Measurements from ENCODE around the gene SRGN. TPM values are rescaled to one million over a fixed set of nuclear protein-coding genes. Genes with fewer than 3 reads are reported as not detected.

Gene SRGN
- total RNA-seq, 1 experiment from 2014 or later = 0.32 TPM

GRCh38 chr10:69068549-69068948 is 19.4 kb upstream of the SRGN start:
- no TSS peak for BruUV-seq (replicated peaks)
- CTCF ChIA-PET = no interaction called here
- Histone ChIP-seq H3K9me3 (ENCODE audit: low read depth, low read length, poor library complexity, severe bottlenecking) (no peaks in the 10 kb centered on the region), H3K36me3 (ENCODE audit: insufficient read depth, low read length, poor library complexity, severe bottlenecking) (no peaks in the 10 kb centered on the region), H3K27ac (ENCODE audit: low read depth, low read length, poor library complexity, severe bottlenecking) (no peak overlapping the region), H3K4me3 (ENCODE audit: low read depth, low read length, poor library complexity, severe bottlenecking) (no peak overlapping the region), H3K4me1 (ENCODE audit: insufficient read depth, low read length, poor library complexity, severe bottlenecking) (no peaks in the 10 kb centered on the region), H3K27me3 (replicated peaks; ENCODE audit: insufficient read depth, low read depth, low read length, poor library complexity) (no peaks in the 10 kb centered on the region)
- POLR2A ChIA-PET (ENCODE audit: low non-redundant PET) = no interaction called here
- intact Hi-C loops (cut with micrococcal nuclease; ENCODE audit: unreplicated experiment) = no loop called here
- no peak for DNase-seq (ENCODE audit: low spot score)
- TF ChIP-seq CTCF (conservative IDR thresholded peaks at IDR 0.05; ENCODE audit: low read depth, low read length) = no peak
- no peak for TF ChIP-seq EZH2 (IDR thresholded peaks at IDR 0.05; ENCODE audit: borderline replicate concordance, low read depth, low read length, poor library complexity, severe bottlenecking)

GRCh38 chr10:69069090-69070042 is 18.5 kb upstream of the SRGN start:
- Histone ChIP-seq H3K9me3 (ENCODE audit: low read depth, low read length, poor library complexity, severe bottlenecking) (no peaks in the 10 kb centered on the region), H3K27me3 (replicated peaks; ENCODE audit: insufficient read depth, low read depth, low read length, poor library complexity) (no peaks in the 10 kb centered on the region), H3K4me1 (ENCODE audit: insufficient read depth, low read length, poor library complexity, severe bottlenecking) (no peaks in the 10 kb centered on the region), H3K27ac (ENCODE audit: low read depth, low read length, poor library complexity, severe bottlenecking) (no peak overlapping the region), H3K4me3 (ENCODE audit: low read depth, low read length, poor library complexity, severe bottlenecking) (no peak overlapping the region), H3K36me3 (ENCODE audit: insufficient read depth, low read length, poor library complexity, severe bottlenecking) (no peaks in the 10 kb centered on the region)
- CTCF ChIA-PET = no interaction called here
- POLR2A ChIA-PET (ENCODE audit: low non-redundant PET) = no interaction called here
- no peak for TF ChIP-seq EZH2 (IDR thresholded peaks at IDR 0.05; ENCODE audit: borderline replicate concordance, low read depth, low read length, poor library complexity, severe bottlenecking)
- TF ChIP-seq CTCF (conservative IDR thresholded peaks at IDR 0.05; ENCODE audit: low read depth, low read length) = no peak
- no TSS peak for BruUV-seq (replicated peaks)
- no peak for DNase-seq (ENCODE audit: low spot score)
- intact Hi-C loops (cut with micrococcal nuclease; ENCODE audit: unreplicated experiment) = no loop called here

GRCh38 chr10:69070951-69071350 is 17.0 kb upstream of the SRGN start:
- no peak for TF ChIP-seq EZH2 (IDR thresholded peaks at IDR 0.05; ENCODE audit: borderline replicate concordance, low read depth, low read length, poor library complexity, severe bottlenecking)
- TF ChIP-seq CTCF (conservative IDR thresholded peaks at IDR 0.05; ENCODE audit: low read depth, low read length) = no peak
- CTCF ChIA-PET = no interaction called here

More at GRCh38 chr10:69070951-69071350, 17.0 kb upstream of the SRGN start:
- POLR2A ChIA-PET (ENCODE audit: low non-redundant PET) = no interaction called here
- Histone ChIP-seq H3K4me3 (ENCODE audit: low read depth, low read length, poor library complexity, severe bottlenecking) (no peak overlapping the region), H3K9me3 (ENCODE audit: low read depth, low read length, poor library complexity, severe bottlenecking) (no peaks in the 10 kb centered on the region), H3K27me3 (replicated peaks; ENCODE audit: insufficient read depth, low read depth, low read length, poor library complexity) (no peaks in the 10 kb centered on the region), H3K4me1 (ENCODE audit: insufficient read depth, low read length, poor library complexity, severe bottlenecking) (no peaks in the 10 kb centered on the region), H3K36me3 (ENCODE audit: insufficient read depth, low read length, poor library complexity, severe bottlenecking) (no peaks in the 10 kb centered on the region), H3K27ac (ENCODE audit: low read depth, low read length, poor library complexity, severe bottlenecking) (no peak overlapping the region)
- BruUV-seq (replicated peaks) = no TSS peak
- intact Hi-C loops (cut with micrococcal nuclease; ENCODE audit: unreplicated experiment) = no loop called here
- DNase-seq (ENCODE audit: low spot score) = no peak

Measured in A673 (cell line).